ENCODE data around the gene CHTOP. TPM values are rescaled to one million over a fixed set of nuclear protein-coding genes. Genes with fewer than 3 reads are reported as not detected.

Gene CHTOP
- total RNA-seq, 1 experiment from 2014 or later: 85.1 TPM

GRCh38 chr1:153652805-153653500, 19.1 kb downstream of the CHTOP start:
- CTCF ChIA-PET: no interaction called here

GRCh38 chr1:153655333-153655732, 21.5 kb downstream of the CHTOP start:
- no peaks in the 10 kb centered on the region for H3K9me3 ChIP-seq
- Mint-ChIP-seq H3K36me3 (ENCODE audit: insufficient read depth, unreplicated experiment) (peaks cover 14% of the 10 kb centered on the region), H3K9me3 (ENCODE audit: unreplicated experiment) (no peaks in the 10 kb centered on the region), H3K27ac (ENCODE audit: unreplicated experiment) (peak overlapping the region; percentile 51), H3K27me3 (ENCODE audit: insufficient read depth, unreplicated experiment) (no peaks in the 10 kb centered on the region), H3K4me3 (ENCODE audit: unreplicated experiment) (no peak overlapping the region), H3K4me1 (ENCODE audit: low read depth, unreplicated experiment) (peaks cover 16% of the 10 kb centered on the region)
- peak; percentile 73 for DNase-seq
- ChIA-PET POLR2A (interaction anchor here (0.6 to 1.0 kb wide), 2 partner anchors 21 to 83 kb away, joined by 3 to 5 read pairs; partner anchors contain the start of gene CHTOP), CTCF (interaction anchor here (0.6 kb wide), 1 partner anchor 355 kb away, joined by 7 read pairs; no protein-coding TSS in a partner anchor)
- intact Hi-C loops (cut with micrococcal nuclease; ENCODE audit: unreplicated experiment): no loop called here
- no peaks in the 10 kb centered on the region for H3K27me3 ChIP-seq (replicated peaks; ENCODE audit: control insufficient read depth, insufficient read depth, low read length)
- TF ChIP-seq, protein P1, sequence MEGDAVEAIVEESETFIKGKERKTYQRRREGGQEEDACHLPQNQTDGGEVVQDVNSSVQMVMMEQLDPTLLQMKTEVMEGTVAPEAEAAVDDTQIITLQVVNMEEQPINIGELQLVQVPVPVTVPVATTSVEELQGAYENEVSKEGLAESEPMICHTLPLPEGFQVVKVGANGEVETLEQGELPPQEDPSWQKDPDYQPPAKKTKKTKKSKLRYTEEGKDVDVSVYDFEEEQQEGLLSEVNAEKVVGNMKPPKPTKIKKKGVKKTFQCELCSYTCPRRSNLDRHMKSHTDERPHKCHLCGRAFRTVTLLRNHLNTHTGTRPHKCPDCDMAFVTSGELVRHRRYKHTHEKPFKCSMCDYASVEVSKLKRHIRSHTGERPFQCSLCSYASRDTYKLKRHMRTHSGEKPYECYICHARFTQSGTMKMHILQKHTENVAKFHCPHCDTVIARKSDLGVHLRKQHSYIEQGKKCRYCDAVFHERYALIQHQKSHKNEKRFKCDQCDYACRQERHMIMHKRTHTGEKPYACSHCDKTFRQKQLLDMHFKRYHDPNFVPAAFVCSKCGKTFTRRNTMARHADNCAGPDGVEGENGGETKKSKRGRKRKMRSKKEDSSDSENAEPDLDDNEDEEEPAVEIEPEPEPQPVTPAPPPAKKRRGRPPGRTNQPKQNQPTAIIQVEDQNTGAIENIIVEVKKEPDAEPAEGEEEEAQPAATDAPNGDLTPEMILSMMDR (IDR thresholded peaks at IDR 0.05; ENCODE audit: insufficient read depth in 1 of 2, low read depth in 1 of 2, low read length in 1 of 2, severe bottlenecking in 1 of 2, unreplicated experiment in 1 of 2): no peak
- BruUV-seq (replicated peaks): no TSS peak
- H3K36me3 ChIP-seq (ENCODE audit: control insufficient read depth, insufficient read depth, low read length): no peaks in the 10 kb centered on the region; the same call in 1 of the 2 replicates
- peaks cover 33% of the 10 kb centered on the region for H3K4me1 ChIP-seq
- H3K4me3 ChIP-seq (ENCODE audit: low read depth, low read length): no peak overlapping the region

More at GRCh38 chr1:153652805-153653500, 19.1 kb downstream of the CHTOP start:
- Histone ChIP-seq H3K27me3 (replicated peaks; ENCODE audit: control insufficient read depth, insufficient read depth, low read length) (no peaks in the 10 kb centered on the region), H3K36me3 (ENCODE audit: control insufficient read depth, insufficient read depth, low read length) (no peaks in the 10 kb centered on the region; the same call in 1 of the 2 replicates), H3K4me3 (ENCODE audit: low read depth, low read length) (no peak overlapping the region), H3K9me3 (no peaks in the 10 kb centered on the region), H3K4me1 (peaks cover 41% of the 10 kb centered on the region)
- DNase-seq: no peak
- Mint-ChIP-seq H3K36me3 (ENCODE audit: insufficient read depth, unreplicated experiment) (peaks cover 21% of the 10 kb centered on the region), H3K4me1 (ENCODE audit: low read depth, unreplicated experiment) (peaks cover 23% of the 10 kb centered on the region), H3K9me3 (ENCODE audit: unreplicated experiment) (no peaks in the 10 kb centered on the region), H3K27ac (ENCODE audit: unreplicated experiment) (no peak overlapping the region), H3K4me3 (ENCODE audit: unreplicated experiment) (no peak overlapping the region), H3K27me3 (ENCODE audit: insufficient read depth, unreplicated experiment) (no peaks in the 10 kb centered on the region)
- POLR2A ChIA-PET: no interaction called here
- intact Hi-C loops (cut with micrococcal nuclease; ENCODE audit: unreplicated experiment): no loop called here
- no TSS peak for BruUV-seq (replicated peaks)
- TF ChIP-seq, protein P1 (IDR thresholded peaks at IDR 0.05; ENCODE audit: insufficient read depth in 1 of 2, low read depth in 1 of 2, low read length in 1 of 2, severe bottlenecking in 1 of 2, unreplicated experiment in 1 of 2): no peak

GRCh38 chr1:153658400-153659174, 24.7 kb downstream of the CHTOP start, which contains the start of gene SNAPIN:
SNAPIN (plus strand) TSS chr1:153658703; CDS start chr1:153658744, 41 bp downstream.
- Mint-ChIP-seq H3K9me3 (ENCODE audit: unreplicated experiment) (no peaks in the 10 kb centered on the region), H3K4me1 (ENCODE audit: low read depth, unreplicated experiment) (peaks cover 16% of the 10 kb centered on the region), H3K27ac (ENCODE audit: unreplicated experiment) (peak within 1 kb of the TSS; percentile 91), H3K4me3 (ENCODE audit: unreplicated experiment) (peak within 1 kb of the TSS; percentile 97), H3K27me3 (ENCODE audit: insufficient read depth, unreplicated experiment) (no peaks in the 10 kb centered on the region), H3K36me3 (ENCODE audit: insufficient read depth, unreplicated experiment) (peaks cover 14% of the 10 kb centered on the region)
- peak within 1 kb of the TSS; percentile 70 for H3K4me3 ChIP-seq (ENCODE audit: low read depth, low read length)
- peak; percentile 93 to 95 for DNase-seq
- no TSS peak for BruUV-seq (replicated peaks)
- intact Hi-C loops (cut with micrococcal nuclease; ENCODE audit: unreplicated experiment): loop anchor here (1.0 kb wide), 1 partner anchor 13 kb away; no protein-coding TSS in a partner anchor
- H3K9me3 ChIP-seq: no peaks in the 10 kb centered on the region
- H3K4me1 ChIP-seq: peaks cover 22% of the 10 kb centered on the region
- TF ChIP-seq, protein P1 (IDR thresholded peaks at IDR 0.05; ENCODE audit: insufficient read depth in 1 of 2, low read depth in 1 of 2, low read length in 1 of 2, severe bottlenecking in 1 of 2, unreplicated experiment in 1 of 2): no peak
- peaks cover 8% of the 10 kb centered on the region; the same call in 1 of the 2 replicates for H3K36me3 ChIP-seq (ENCODE audit: control insufficient read depth, insufficient read depth, low read length)
- ChIA-PET POLR2A (interaction anchor here (0.6 to 1.8 kb wide), 4 partner anchors 25 to 46 kb away, joined by 3 to 5 read pairs (median 4); partner anchors contain the start of genes CHTOP, S100A13 and S100A16), CTCF (no interaction called here)
- H3K27me3 ChIP-seq (replicated peaks; ENCODE audit: control insufficient read depth, insufficient read depth, low read length): no peaks in the 10 kb centered on the region

Measured in Caco-2 (cell line).